Measurements from ENCODE around the gene AFM. TPM values are rescaled to one million over a fixed set of nuclear protein-coding genes. Genes with fewer than 3 reads are reported as not detected.
"Not testable (repeated sequence)": the region's sequence is repeated elsewhere in the genome, so short reads cannot be mapped to it uniquely, and the experiment has no call there.

Gene AFM
- polyA plus RNA-seq, 1 experiment = not detected

GRCh38 chr4:73540826-73541225 is 59.3 kb downstream of the AFM start:
- ChIA-PET POLR2A (no interaction called here), CTCF (no interaction called here)
- Histone ChIP-seq H3K4me3 (ENCODE audit: low read depth, low read length) (no peak overlapping the region), H3K27ac (ENCODE audit: low read depth, low read length) (no peak overlapping the region), H3K27me3 (ENCODE audit: control insufficient read depth, insufficient read depth, low read length) (no peaks in the 10 kb centered on the region), H3K9me3 (ENCODE audit: control insufficient read depth, insufficient read depth, low read length) (no peaks in the 10 kb centered on the region)
- no peak for TF ChIP-seq CTCF (IDR thresholded peaks at IDR 0.05; ENCODE audit: low read depth, low read length)
- no peak for DNase-seq (ENCODE audit: low read depth, low spot score)

DNA sequence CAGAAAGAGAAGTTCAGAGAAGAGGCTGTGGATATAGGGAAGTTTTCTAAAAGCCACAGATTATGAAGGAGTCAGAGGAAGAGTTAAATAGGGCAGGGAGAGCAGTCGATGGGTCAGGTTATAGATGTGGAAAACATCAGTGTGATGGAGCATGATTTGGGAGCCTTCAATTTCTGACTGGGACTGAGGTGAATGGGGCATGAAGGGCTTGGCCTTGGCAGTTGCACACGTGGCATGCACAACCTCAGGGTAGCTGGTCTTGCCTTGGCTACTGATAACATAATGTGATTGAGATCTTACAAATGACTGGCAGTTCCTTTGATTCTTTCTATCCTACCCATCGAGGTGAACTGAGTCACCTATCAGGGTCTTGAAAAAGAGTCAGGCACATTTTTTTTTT is 59.7 kb downstream of the AFM start:
- no peak for TF ChIP-seq CTCF (IDR thresholded peaks at IDR 0.05; ENCODE audit: low read depth, low read length)
- no peak for DNase-seq (ENCODE audit: low read depth, low spot score)
- Histone ChIP-seq H3K27ac (ENCODE audit: low read depth, low read length) (no peak overlapping the region), H3K27me3 (ENCODE audit: control insufficient read depth, insufficient read depth, low read length) (no peaks in the 10 kb centered on the region), H3K9me3 (ENCODE audit: control insufficient read depth, insufficient read depth, low read length) (no peaks in the 10 kb centered on the region), H3K4me3 (ENCODE audit: low read depth, low read length) (no peak overlapping the region)
- ChIA-PET POLR2A (no interaction called here), CTCF (no interaction called here)

- Histone ChIP-seq H3K27ac (ENCODE audit: low read depth, low read length) (no peak overlapping the region), H3K9me3 (ENCODE audit: control insufficient read depth, insufficient read depth, low read length) (no peaks in the 10 kb centered on the region), H3K27me3 (ENCODE audit: control insufficient read depth, insufficient read depth, low read length) (no peaks in the 10 kb centered on the region), H3K4me3 (ENCODE audit: low read depth, low read length) (no peak overlapping the region)
- CTCF ChIA-PET = no interaction called here
- no peak for DNase-seq (ENCODE audit: low read depth, low spot score)
- POLR2A ChIA-PET = no interaction called here
- no peak for TF ChIP-seq CTCF (IDR thresholded peaks at IDR 0.05; ENCODE audit: low read depth, low read length)
Observed at GRCh38 chr4:73544620-73545019, 63.1 kb downstream of the AFM start.

DNA sequence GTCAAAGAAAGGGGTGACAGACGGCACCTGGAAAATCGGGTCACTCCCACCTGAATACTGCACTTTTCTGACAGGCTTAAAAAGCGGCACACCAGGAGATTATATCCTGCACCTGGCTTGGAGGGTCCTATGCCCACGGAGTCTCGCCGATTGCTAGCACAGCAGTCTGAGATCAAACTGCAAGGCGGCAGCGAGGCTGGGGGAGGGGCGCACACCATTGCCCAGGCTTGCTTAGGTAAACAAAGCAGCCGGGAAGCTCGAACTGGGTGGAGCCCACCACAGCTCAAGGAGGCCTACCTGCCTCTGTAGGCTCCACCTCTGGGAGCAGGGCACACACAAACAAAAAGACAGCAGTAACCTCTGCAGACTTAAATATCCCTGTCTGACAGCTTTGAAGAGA is 69.3 kb downstream of the AFM start:
- DNase-seq (ENCODE audit: low read depth, low spot score); POLR2A ChIA-PET; H3K9me3 ChIP-seq (ENCODE audit: control insufficient read depth, insufficient read depth, low read length); CTCF ChIA-PET; H3K27ac ChIP-seq (ENCODE audit: low read depth, low read length); H3K4me3 ChIP-seq (ENCODE audit: low read depth, low read length); H3K27me3 ChIP-seq (ENCODE audit: control insufficient read depth, insufficient read depth, low read length): not testable (repeated sequence)

Small RNA genes lying within 50 kb of the gene (small RNA-seq; reads per million reads assigned to genes)
- gene AC074250.1 (ENCODE audit: insufficient read length, low read depth) = not detected

Other genes starting within 250 kb of the AFM start
- gene ANKRD17, start 222.9 kb upstream of the AFM start, polyA plus RNA-seq (2011; rRNA removed) = 58.2 and 71.1 TPM in 2 replicates
- 0.06 TPM in 1 of 2 replicates, not detected in the other for gene ALB, start 77.5 kb upstream of the AFM start, polyA plus RNA-seq (2011; rRNA removed)
- 0.83 and 1.1 TPM in 2 replicates for gene AFP, start 45.5 kb upstream of the AFM start, polyA plus RNA-seq (2011; rRNA removed)
- 0.06 and 0.07 TPM in 2 replicates for gene RASSF6, start 138.7 kb downstream of the AFM start, polyA plus RNA-seq (2011; rRNA removed)

All from AG04450 (cell line).